ENCODE results near the gene VAC14. TPM values are rescaled to one million over a fixed set of nuclear protein-coding genes. Genes with fewer than 3 reads are reported as not detected.

The VAC14 gene
- total and polyA plus RNA-seq, 2 experiments from 2014 or later: 27.1 to 32.4 TPM

- no peaks in the 10 kb centered on the region for H3K79me2 ChIP-seq (ENCODE audit: insufficient read depth)
- no peak overlapping the region for H3K4me2 ChIP-seq (ENCODE audit: unreplicated experiment)
- no peak overlapping the region for H2AFZ ChIP-seq
- peaks cover 52% of the 10 kb centered on the region for H3K4me1 ChIP-seq (ENCODE audit: insufficient read depth)
- H3K4me3 ChIP-seq: no peak overlapping the region
- peaks cover 23% of the 10 kb centered on the region for H3F3A ChIP-seq (ENCODE audit: insufficient read depth)
- H3K36me3 ChIP-seq (ENCODE audit: low read depth): no peaks in the 10 kb centered on the region
- no peak for TF ChIP-seq EZH2 (IDR thresholded peaks at IDR 0.05; ENCODE audit: insufficient read depth, poor library complexity, severe bottlenecking)
- TF ChIP-seq EZH2phosphoT487 (IDR thresholded peaks at IDR 0.05; ENCODE audit: insufficient read depth, low read depth): no peak
- H3K27ac ChIP-seq: peak overlapping the region; percentile 98
- no peak for DNase-seq
- in situ Hi-C loops (cut with MboI): no loop called here
- H3K27me3 ChIP-seq (replicated peaks; ENCODE audit: insufficient read depth): no peaks in the 10 kb centered on the region
- H3K9me2 ChIP-seq (ENCODE audit: insufficient read depth): no peaks in the 10 kb centered on the region
- H3K9ac ChIP-seq: peak overlapping the region; percentile 80
- WGBS, 2 experiments (ENCODE audit: low coverage in 1 of 2, low lambda C conversion rate in 2 of 2, missing lambda C conversion rate in 2 of 2): 71 to 73% methylated on average over 9 of the region's 9 CpGs
- H4K20me1 ChIP-seq (ENCODE audit: insufficient read depth): no peaks in the 10 kb centered on the region
- no peaks in the 10 kb centered on the region for H3K9me3 ChIP-seq (ENCODE audit: low read depth)
Measured at GRCh38 chr16:70701596-70701995, 99.4 kb downstream of the VAC14 start.

GRCh38 chr16:70701036-70701435, 99.9 kb downstream of the VAC14 start:
- in situ Hi-C loops (cut with MboI): no loop called here
- no peak overlapping the region for H3K9ac ChIP-seq
- no peaks in the 10 kb centered on the region for H3K9me2 ChIP-seq (ENCODE audit: insufficient read depth)
- no peaks in the 10 kb centered on the region for H3K79me2 ChIP-seq (ENCODE audit: insufficient read depth)
- no peak overlapping the region for H3K4me2 ChIP-seq (ENCODE audit: unreplicated experiment)
- H3K27me3 ChIP-seq (replicated peaks; ENCODE audit: insufficient read depth): no peaks in the 10 kb centered on the region
- peaks cover 21% of the 10 kb centered on the region for H3F3A ChIP-seq (ENCODE audit: insufficient read depth)
- no peaks in the 10 kb centered on the region for H3K9me3 ChIP-seq (ENCODE audit: low read depth)
- no peak overlapping the region for H2AFZ ChIP-seq
- no peak overlapping the region for H3K27ac ChIP-seq
- H3K4me3 ChIP-seq: no peak overlapping the region
- H3K36me3 ChIP-seq (ENCODE audit: low read depth): no peaks in the 10 kb centered on the region
- H3K4me1 ChIP-seq (ENCODE audit: insufficient read depth): peaks cover 48% of the 10 kb centered on the region
- no peaks in the 10 kb centered on the region for H4K20me1 ChIP-seq (ENCODE audit: insufficient read depth)
- no peak for DNase-seq
- TF ChIP-seq EZH2phosphoT487 (IDR thresholded peaks at IDR 0.05; ENCODE audit: insufficient read depth, low read depth) (no peak), EZH2 (IDR thresholded peaks at IDR 0.05; ENCODE audit: insufficient read depth, poor library complexity, severe bottlenecking) (no peak)
- WGBS, 2 experiments (ENCODE audit: low coverage in 1 of 2, low lambda C conversion rate in 2 of 2, missing lambda C conversion rate in 2 of 2): 86 to 90% methylated on average over 3 of the region's 3 CpGs

GRCh38 chr16:70700101-70701020, 100.6 kb downstream of the VAC14 start:
- Histone ChIP-seq H3K9me3 (ENCODE audit: low read depth) (no peaks in the 10 kb centered on the region), H3K9ac (no peak overlapping the region), H4K20me1 (ENCODE audit: insufficient read depth) (no peaks in the 10 kb centered on the region), H2AFZ (no peak overlapping the region), H3F3A (ENCODE audit: insufficient read depth) (peaks cover 22% of the 10 kb centered on the region), H3K79me2 (ENCODE audit: insufficient read depth) (no peaks in the 10 kb centered on the region), H3K27ac (no peak overlapping the region), H3K4me3 (no peak overlapping the region), H3K4me1 (ENCODE audit: insufficient read depth) (peaks cover 44% of the 10 kb centered on the region), H3K4me2 (ENCODE audit: unreplicated experiment) (no peak overlapping the region), H3K36me3 (ENCODE audit: low read depth) (no peaks in the 10 kb centered on the region), H3K9me2 (ENCODE audit: insufficient read depth) (no peaks in the 10 kb centered on the region), H3K27me3 (replicated peaks; ENCODE audit: insufficient read depth) (no peaks in the 10 kb centered on the region)
- in situ Hi-C loops (cut with MboI): no loop called here
- WGBS, 2 experiments (ENCODE audit: low coverage in 1 of 2, low lambda C conversion rate in 2 of 2, missing lambda C conversion rate in 2 of 2): 78 to 86% methylated on average over 27 to 30 of the region's 30 CpGs
- DNase-seq: no peak
- TF ChIP-seq EZH2phosphoT487 (IDR thresholded peaks at IDR 0.05; ENCODE audit: insufficient read depth, low read depth) (no peak), EZH2 (IDR thresholded peaks at IDR 0.05; ENCODE audit: insufficient read depth, poor library complexity, severe bottlenecking) (no peak)

- H4K20me1 ChIP-seq (ENCODE audit: insufficient read depth): no peaks in the 10 kb centered on the region
- H3K4me2 ChIP-seq (ENCODE audit: unreplicated experiment): no peak overlapping the region
- no peak overlapping the region for H3K27ac ChIP-seq
- no peaks in the 10 kb centered on the region for H3K9me3 ChIP-seq (ENCODE audit: low read depth)
- H3K4me1 ChIP-seq (ENCODE audit: insufficient read depth): peaks cover 41% of the 10 kb centered on the region
- peaks cover 28% of the 10 kb centered on the region for H3F3A ChIP-seq (ENCODE audit: insufficient read depth)
- no peaks in the 10 kb centered on the region for H3K36me3 ChIP-seq (ENCODE audit: low read depth)
- TF ChIP-seq EZH2 (IDR thresholded peaks at IDR 0.05; ENCODE audit: insufficient read depth, poor library complexity, severe bottlenecking) (no peak), EZH2phosphoT487 (IDR thresholded peaks at IDR 0.05; ENCODE audit: insufficient read depth, low read depth) (no peak)
- in situ Hi-C loops (cut with MboI): no loop called here
- DNase-seq: no peak
- H3K9me2 ChIP-seq (ENCODE audit: insufficient read depth): no peaks in the 10 kb centered on the region
- H3K27me3 ChIP-seq (replicated peaks; ENCODE audit: insufficient read depth): no peaks in the 10 kb centered on the region
- H3K9ac ChIP-seq: no peak overlapping the region
- 96 to 97% methylated on average over 17 of the region's 17 CpGs for WGBS, 2 experiments (ENCODE audit: low coverage in 1 of 2, low lambda C conversion rate in 2 of 2, missing lambda C conversion rate in 2 of 2)
- no peak overlapping the region for H2AFZ ChIP-seq
- H3K79me2 ChIP-seq (ENCODE audit: insufficient read depth): no peaks in the 10 kb centered on the region
- H3K4me3 ChIP-seq: no peak overlapping the region
Measured at GRCh38 chr16:70699696-70700095, 101.3 kb downstream of the VAC14 start.

Data from GM23248 (cell line).